Brain pericyte (primary cell): Measurements from ENCODE around the gene AATF.

Experiments
- DNase-seq: peaks from one replicate; pipeline ENCODE4 v3.0.0-alpha.2; 2012; ENCODE audit warnings: low read depth, low spot score

Gene AATF

GRCh38 chr17:37103231-37103630 is 154.5 kb downstream of the AATF start:
- no peak for DNase-seq

- DNase-seq, result no peak
Measured at GRCh38 chr17:37106049-37106448, 157.3 kb downstream of the AATF start.
